ENCODE data around the gene HSF2BP. TPM values are rescaled to one million over a fixed set of nuclear protein-coding genes. Genes with fewer than 3 reads are reported as not detected.

HSF2BP gene
- polyA plus RNA-seq, 1 of the 3 experiments (the other 2 are of a cell fraction): 1.1 TPM

GRCh38 chr21:43658088-43658741 is 1.1 kb downstream of the HSF2BP start (continued):
- TF ChIP-seq FOSL2 (IDR thresholded peaks at IDR 0.05; ENCODE audit: borderline replicate concordance, low read depth): no peak
- TF ChIP-seq RXRA (IDR thresholded peaks at IDR 0.05; ENCODE audit: borderline replicate concordance, low read depth): no peak
- TF ChIP-seq MEF2A (IDR thresholded peaks at IDR 0.05; ENCODE audit: borderline replicate concordance, low read depth): no peak
- TF ChIP-seq CHD2 (IDR thresholded peaks at IDR 0.05; ENCODE audit: low read length, partially characterized antibody): no peak

GRCh38 chr21:43657355-43658087 is 1.8 kb downstream of the HSF2BP start:
- CTCF ChIA-PET: interaction anchor here (1.3 to 2.5 kb wide), 2 partner anchors 29 to 46 kb away, joined by 3 to 7 read pairs; no protein-coding TSS in a partner anchor
- WGBS (ENCODE audit: low lambda C conversion rate): 93% methylated on average over 46 of the region's 46 CpGs
- POLR2A ChIA-PET: no interaction called here

GRCh38 chr21:43654806-43655489 is 4.3 kb downstream of the HSF2BP start:
- H3K9me2 ChIP-seq: no peaks in the 10 kb centered on the region
- H3K4me1 ChIP-seq (ENCODE audit: control insufficient read depth in 1 of 2, insufficient read depth in 2 of 2, low read depth in 1 of 2, low read length in 1 of 2): peaks cover 0 to 6% of the 10 kb centered on the region in 2 experiments; a peak in 1 of 4 replicates
- no peak overlapping the region for H2AFZ ChIP-seq (ENCODE audit: low read depth)
- H3K36me3 ChIP-seq (replicated peaks in 1 of 2; ENCODE audit: control insufficient read depth in 1 of 2, insufficient read depth in 2 of 2, low read length in 1 of 2): no peaks in the 10 kb centered on the region
- peak overlapping the region in 1 of 2 experiments; percentile 45; a peak in 2 of 4 replicates for H3K27ac ChIP-seq (ENCODE audit: low read depth in 2 of 2, low read length in 1 of 2)
- H3K27me3 ChIP-seq (ENCODE audit: insufficient read depth): no peaks in the 10 kb centered on the region
- H3K79me2 ChIP-seq (ENCODE audit: insufficient read depth): peaks cover 3% of the 10 kb centered on the region
- ChIA-PET CTCF (no interaction called here), POLR2A (no interaction called here)
- DNase-seq: no peak
- H4K20me1 ChIP-seq (ENCODE audit: insufficient read depth): no peaks in the 10 kb centered on the region
- peak overlapping the region; percentile 16; the same call in 1 of the 2 replicates for H3K4me2 ChIP-seq
- no peaks in the 10 kb centered on the region for H3K9me3 ChIP-seq
- 65% methylated on average over 7 of the region's 7 CpGs for WGBS (ENCODE audit: low lambda C conversion rate)
- peaks cover 13% of the 10 kb centered on the region for H3F3A ChIP-seq (replicated peaks; ENCODE audit: insufficient read depth)
- no peak overlapping the region for H3K4me3 ChIP-seq (ENCODE audit: low read depth in 2 of 2, low read length in 1 of 2)
- H3K9ac ChIP-seq: no peak overlapping the region
- TF ChIP-seq RAD21 (IDR thresholded peaks at IDR 0.05; ENCODE audit: low read length) (no peak), FOSL2 (IDR thresholded peaks at IDR 0.05; ENCODE audit: borderline replicate concordance, low read depth) (0 out of 2 replicates have a peak, but pooled peaks have one; percentile 4), GABPA (IDR thresholded peaks at IDR 0.05; ENCODE audit: low read depth) (no peak), FOXJ3 (CRISPR knock-in tag; IDR thresholded peaks at IDR 0.05) (no peak), RCOR1 (IDR thresholded peaks at IDR 0.05; ENCODE audit: low read length) (no peak), TCF12 (IDR thresholded peaks at IDR 0.05) (no peak), EP300 (IDR thresholded peaks at IDR 0.05; ENCODE audit: borderline replicate concordance in 1 of 2, low read depth in 1 of 2, low read length in 1 of 2) (no peak), ZBTB33 (IDR thresholded peaks at IDR 0.05; ENCODE audit: borderline replicate concordance, low read depth) (no peak), PBX3 (IDR thresholded peaks at IDR 0.05) (peak; percentile 16; the same call in 1 of the 2 replicates), SIN3A (IDR thresholded peaks at IDR 0.05; ENCODE audit: borderline replicate concordance, low read depth, low read length) (no peak), TEAD4 (IDR thresholded peaks at IDR 0.05; ENCODE audit: borderline replicate concordance, insufficient read depth) (no peak), TAF1 (IDR thresholded peaks at IDR 0.05; ENCODE audit: borderline replicate concordance, low read depth, low read length) (no peak), POLR2AphosphoS5 (IDR thresholded peaks at IDR 0.05; ENCODE audit: low read depth, low read length) (no peak), MEF2A (IDR thresholded peaks at IDR 0.05; ENCODE audit: borderline replicate concordance, low read depth) (no peak), RXRA (IDR thresholded peaks at IDR 0.05; ENCODE audit: borderline replicate concordance, low read depth) (no peak), JUND (IDR thresholded peaks at IDR 0.05) (0 out of 2 replicates have a peak, but pooled peaks have one; percentile 3)

More at GRCh38 chr21:43657355-43658087, 1.8 kb downstream of the HSF2BP start:
- H3K4me3 ChIP-seq (ENCODE audit: low read depth in 2 of 2, low read length in 1 of 2): no peak overlapping the region
- H3K9me3 ChIP-seq: no peaks in the 10 kb centered on the region
- peaks cover 0 to 12% of the 10 kb centered on the region in 2 experiments for H3K36me3 ChIP-seq (replicated peaks in 1 of 2; ENCODE audit: control insufficient read depth in 1 of 2, insufficient read depth in 2 of 2, low read length in 1 of 2)
- no peak for TF ChIP-seq RCOR1 (IDR thresholded peaks at IDR 0.05; ENCODE audit: low read length)
- no peak for TF ChIP-seq SMC3 (IDR thresholded peaks at IDR 0.05; ENCODE audit: low read depth, low read length)
- H3K27me3 ChIP-seq (ENCODE audit: insufficient read depth): no peaks in the 10 kb centered on the region
- H3K27ac ChIP-seq (ENCODE audit: low read depth in 2 of 2, low read length in 1 of 2): no peak overlapping the region
- H3K9ac ChIP-seq: no peak overlapping the region
- H3K9me2 ChIP-seq: no peaks in the 10 kb centered on the region
- peaks cover 5 to 13% of the 10 kb centered on the region in 2 experiments; a peak in 3 of 4 replicates for H3K4me1 ChIP-seq (ENCODE audit: control insufficient read depth in 1 of 2, insufficient read depth in 2 of 2, low read depth in 1 of 2, low read length in 1 of 2)
- H4K20me1 ChIP-seq (ENCODE audit: insufficient read depth): no peaks in the 10 kb centered on the region
- peaks cover 29% of the 10 kb centered on the region for H3K79me2 ChIP-seq (ENCODE audit: insufficient read depth)
- no peak for DNase-seq
- no peak overlapping the region for H3K4me2 ChIP-seq
- no peak overlapping the region for H2AFZ ChIP-seq (ENCODE audit: low read depth)
- H3F3A ChIP-seq (replicated peaks; ENCODE audit: insufficient read depth): peaks cover 14% of the 10 kb centered on the region
